K562 (cell line): ENCODE results near the gene NDFIP1.

Experiments
- CTCF ChIP-seq, 3 experiments: IDR thresholded peaks in 2 of 3; conservative IDR thresholded peaks in 1 of 3; 2 replicates each; pipeline ENCODE4 v1.5.1; 2011 to 2012; ENCODE audit warnings: low read length in 3 of 3, mild to moderate bottlenecking in 3 of 3, control low read depth in 2 of 3, improper control_type of control experiment in 1 of 3, inconsistent platforms in 1 of 3, low read depth in 1 of 3, mixed read lengths in 1 of 3, moderate library complexity in 1 of 3; ENCODE audit not compliant: insufficient read depth in 2 of 3
- EZH2 ChIP-seq: IDR thresholded peaks from 2 replicates; pipeline ENCODE4 v1.6.1; 2012; ENCODE audit warnings: low read depth, mild to moderate bottlenecking, inconsistent platforms, low read length, borderline replicate concordance
- KLF1 ChIP-seq: fragments of 450-650 bp; IDR thresholded peaks from 2 replicates; pipeline ENCODE4 v1.6.1; 2016; ENCODE audit warnings: missing genetic modification characterization, missing compliant biosample characterization
- REST ChIP-seq, 2 experiments: fragments of 450-650 bp; formaldehyde crosslinking in 1 of 2; IDR thresholded peaks; 2 replicates each; pipeline versions ENCODE4 v1.4.0 to v1.6.1; 2014 to 2020; ENCODE audit warnings: mild to moderate bottlenecking in 2 of 2, borderline replicate concordance in 1 of 2, low read depth in 1 of 2
- SMARCE1 ChIP-seq: fragments of 450-650 bp; IDR thresholded peaks from 2 replicates; pipeline ENCODE4 v1.7.1; 2016; ENCODE audit warnings: mild to moderate bottlenecking
- TFAM ChIP-seq: fragments of 250-450 bp; sonication (Bioruptor Pico); conservative IDR thresholded peaks from 2 replicates; pipeline ENCODE4 v1.5.0; 2021; ENCODE audit warnings: mild to moderate bottlenecking, moderate library complexity
- TRIM28 ChIP-seq: fragments of 450-650 bp; IDR thresholded peaks from 2 replicates; pipeline ENCODE4 v1.6.1; 2017
- YY1 ChIP-seq, 3 experiments: IDR thresholded peaks; 2 replicates each; pipeline ENCODE4 v1.6.1; 2011; ENCODE audit warnings: low read length in 2 of 3, mild to moderate bottlenecking in 2 of 3, moderate library complexity in 2 of 3, borderline replicate concordance in 1 of 3, control low read depth in 1 of 3, low read depth in 1 of 3; ENCODE audit not compliant: insufficient read depth in 3 of 3, insufficient replicate concordance in 2 of 3, control insufficient read depth in 1 of 3, insufficient read length in 1 of 3; ENCODE audit errors: extremely low read depth in 1 of 3
- ZC3H11A ChIP-seq: IDR thresholded peaks from 2 replicates; pipeline ENCODE4 v1.6.1; 2012; ENCODE audit warnings: low read depth, low read length, improper control_type of control experiment
- ZNF785 ChIP-seq: fragments of 250-450 bp; sonication (Bioruptor Pico); IDR thresholded peaks from 2 replicates; pipeline ENCODE4 v1.4.0; 2020; ENCODE audit warnings: mild to moderate bottlenecking

GRCh38 chr5:142065273-142065672, 43.3 kb upstream of the NDFIP1 start:
- TF ChIP-seq REST (IDR thresholded peaks at IDR 0.05; ENCODE audit: borderline replicate concordance), result no peak
- no peak for TF ChIP-seq REST (CRISPR knock-in tag; IDR thresholded peaks at IDR 0.05; ENCODE audit: low read depth)
- TF ChIP-seq YY1 (IDR thresholded peaks at IDR 0.05; ENCODE audit: borderline replicate concordance in 1 of 3, control insufficient read depth in 1 of 3, extremely low read depth in 1 of 3, insufficient read depth in 3 of 3, insufficient read length in 1 of 3, insufficient replicate concordance in 2 of 3, low read depth in 1 of 3, low read length in 2 of 3), result no peak
- TF ChIP-seq KLF1 (tag), result no peak
- no peak for TF ChIP-seq CTCF (IDR thresholded peaks at IDR 0.05 in 2 of 3, conservative IDR thresholded peaks at IDR 0.05 in 1 of 3; ENCODE audit: insufficient read depth in 2 of 3, low read depth in 1 of 3, low read length in 3 of 3)
- TF ChIP-seq ZNF785 (CRISPR knock-in tag), result no peak
- TF ChIP-seq TFAM, result no peak
- TF ChIP-seq ZC3H11A, result no peak
- TF ChIP-seq EZH2, result no peak
- no peak for TF ChIP-seq SMARCE1
- TF ChIP-seq TRIM28, result no peak
